ENCODE measurements around the gene KRTAP5-5.
"Not testable (repeated sequence)": the region's sequence is repeated elsewhere in the genome, so short reads cannot be mapped to it uniquely, and the experiment has no call there.

KRTAP5-5 gene

DNA sequence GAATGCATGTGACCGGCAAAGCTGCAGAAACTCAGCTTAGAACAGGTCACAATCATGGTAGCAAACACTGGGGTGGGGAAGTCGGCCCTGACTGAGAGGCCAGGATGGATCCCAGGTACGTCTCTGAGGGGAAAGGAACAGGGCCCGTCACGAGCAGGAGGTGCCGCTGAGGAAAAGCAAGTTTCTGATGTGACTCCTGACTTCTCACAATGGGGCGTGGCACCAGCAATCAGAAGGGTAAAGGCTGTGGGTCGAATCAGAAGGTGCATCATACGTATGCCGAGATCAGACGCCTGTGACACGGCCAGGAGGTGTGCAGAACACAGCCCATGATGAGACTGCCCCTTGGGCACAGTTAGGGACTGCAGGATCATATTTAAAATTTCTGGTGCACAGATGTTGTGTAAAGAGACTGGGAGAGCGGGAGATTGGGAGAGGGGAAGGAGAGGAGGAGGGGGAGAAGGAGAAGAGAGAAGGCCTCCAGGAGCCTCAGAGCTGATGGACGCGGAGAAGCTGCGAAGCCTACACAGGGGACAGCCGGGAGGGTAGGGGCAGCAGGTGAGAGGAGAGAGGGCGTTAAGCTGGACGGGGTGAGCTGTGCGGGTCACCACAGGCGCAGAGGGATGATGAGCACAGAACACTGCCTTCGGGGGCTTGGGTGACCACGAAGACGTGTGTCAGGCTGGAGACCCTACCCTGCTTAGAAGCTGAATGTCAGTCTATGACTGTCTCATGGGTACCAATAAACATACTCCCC lies 30.7 kb downstream of the KRTAP5-5 start:
- DNase-seq, result no peak

DNA sequence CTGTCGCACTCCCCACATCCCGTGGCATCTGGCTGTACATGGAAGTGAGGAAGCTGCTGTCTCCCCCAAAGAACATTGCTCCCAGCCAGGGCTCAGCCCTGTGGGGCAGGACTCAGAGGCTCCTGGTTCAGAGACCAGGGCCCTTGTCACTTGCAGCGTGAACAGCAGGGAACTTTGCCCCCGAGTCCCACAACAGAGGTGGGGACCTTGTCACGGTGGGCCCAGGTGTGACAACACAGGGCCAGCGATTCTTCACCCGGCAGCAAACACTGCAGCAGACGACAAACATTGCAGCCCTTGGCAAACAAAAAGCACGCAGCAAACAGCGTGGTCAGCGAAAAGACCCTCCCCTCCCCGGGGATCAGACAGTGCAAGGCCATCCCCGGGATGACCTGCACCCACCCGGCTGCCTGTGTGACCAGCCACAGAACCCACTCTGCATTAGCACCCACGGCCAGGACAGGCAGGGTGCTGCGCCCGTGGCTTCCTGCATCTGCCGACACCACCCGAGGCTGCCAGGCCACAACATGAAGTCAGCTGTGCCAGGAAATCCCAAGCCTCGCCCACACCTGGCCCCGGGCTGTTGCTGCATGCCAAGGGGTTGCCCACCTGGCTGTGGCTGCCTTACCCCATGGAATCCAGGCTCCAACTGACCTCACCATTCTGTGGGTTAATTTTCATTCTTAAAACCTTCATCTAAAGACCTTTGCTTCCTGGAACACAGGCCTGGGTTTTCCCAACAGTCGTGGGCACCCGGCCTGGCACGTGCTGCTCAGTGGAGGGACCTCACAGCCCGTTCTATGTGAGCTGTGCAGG lies 32.1 kb downstream of the KRTAP5-5 start:
- DNase-seq, result not testable (repeated sequence)

- not testable (repeated sequence) for DNase-seq
Observed at GRCh38 chr11:1662699-1663283, 33.2 kb downstream of the KRTAP5-5 start.

DNA sequence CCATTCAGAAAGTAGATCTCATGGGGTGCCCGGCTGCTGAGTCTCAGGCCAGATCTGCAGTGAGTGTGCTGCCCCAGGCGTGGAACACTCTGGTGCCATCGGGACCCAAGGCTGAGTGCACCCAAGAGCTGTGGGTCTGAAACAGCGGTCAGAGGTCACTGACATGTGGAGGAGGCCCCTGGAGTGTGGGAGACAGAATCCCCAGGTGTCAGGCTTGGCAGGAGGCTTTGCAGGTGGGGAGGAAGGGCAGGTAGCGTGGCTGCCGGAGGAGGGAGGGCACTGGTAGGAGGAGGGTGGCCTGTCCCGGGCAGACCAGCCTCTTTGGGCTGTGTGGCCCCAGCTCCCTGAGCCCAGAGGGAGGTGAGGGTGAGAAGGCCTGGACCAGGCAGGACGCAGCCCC lies 35.7 kb downstream of the KRTAP5-5 start:
- DNase-seq, result no peak

DNA sequence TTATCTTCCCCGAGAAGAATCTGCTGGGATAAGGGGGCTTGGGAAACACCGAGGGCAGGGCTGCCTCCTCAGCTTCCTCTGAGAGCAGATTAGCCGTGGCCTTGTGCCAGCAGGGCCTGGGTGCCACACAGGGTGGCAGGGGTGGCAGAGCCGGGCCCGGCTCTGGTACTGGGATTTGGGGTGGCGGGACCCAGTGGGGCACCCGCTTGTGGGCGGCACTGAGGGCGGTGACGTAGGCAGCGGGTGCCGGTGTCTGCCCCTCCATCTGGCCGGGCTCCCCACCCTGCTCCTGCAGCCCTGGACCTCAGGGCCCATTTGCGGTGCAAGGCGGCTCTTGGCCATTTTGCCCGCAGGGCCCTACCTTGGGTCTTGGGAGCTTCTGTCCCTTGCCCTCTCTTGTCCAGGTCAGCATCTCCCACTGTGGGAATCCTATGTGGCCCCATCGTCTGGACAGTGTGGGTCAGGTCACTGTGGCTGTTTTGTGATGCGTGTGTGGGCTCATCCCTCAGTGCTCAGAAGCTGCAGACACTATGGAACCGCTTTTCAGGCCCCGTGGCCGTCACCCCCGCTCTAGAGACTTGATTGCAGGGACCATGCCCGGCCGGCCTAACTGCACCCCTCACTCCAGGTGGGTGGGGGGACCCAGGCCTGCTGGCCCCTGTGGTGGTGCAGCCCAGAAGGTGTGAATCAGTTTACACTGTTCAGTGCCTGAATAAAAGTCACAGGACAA lies 37.7 kb downstream of the KRTAP5-5 start:
- DNase-seq, result no peak

DNA sequence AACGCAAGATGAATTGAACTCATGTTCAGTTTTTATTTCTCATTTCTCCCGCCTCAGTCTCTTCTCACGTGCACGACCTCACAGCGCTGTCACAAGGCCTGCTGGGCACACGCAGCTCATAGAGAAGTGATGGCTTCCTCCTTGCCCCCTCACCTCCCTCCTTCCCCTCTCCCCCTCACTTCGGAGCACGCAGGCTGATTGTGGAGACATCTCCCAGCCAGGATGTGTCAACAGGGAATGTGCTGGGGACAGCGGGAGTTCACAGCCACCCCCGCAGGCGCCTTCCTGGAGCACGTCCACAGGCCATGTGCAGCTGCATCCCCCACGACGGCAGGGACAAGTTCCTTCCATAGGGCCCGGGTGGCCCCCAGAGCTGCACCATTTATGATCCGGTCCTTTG lies 38.3 kb downstream of the KRTAP5-5 start:
- no peak for DNase-seq

DNA sequence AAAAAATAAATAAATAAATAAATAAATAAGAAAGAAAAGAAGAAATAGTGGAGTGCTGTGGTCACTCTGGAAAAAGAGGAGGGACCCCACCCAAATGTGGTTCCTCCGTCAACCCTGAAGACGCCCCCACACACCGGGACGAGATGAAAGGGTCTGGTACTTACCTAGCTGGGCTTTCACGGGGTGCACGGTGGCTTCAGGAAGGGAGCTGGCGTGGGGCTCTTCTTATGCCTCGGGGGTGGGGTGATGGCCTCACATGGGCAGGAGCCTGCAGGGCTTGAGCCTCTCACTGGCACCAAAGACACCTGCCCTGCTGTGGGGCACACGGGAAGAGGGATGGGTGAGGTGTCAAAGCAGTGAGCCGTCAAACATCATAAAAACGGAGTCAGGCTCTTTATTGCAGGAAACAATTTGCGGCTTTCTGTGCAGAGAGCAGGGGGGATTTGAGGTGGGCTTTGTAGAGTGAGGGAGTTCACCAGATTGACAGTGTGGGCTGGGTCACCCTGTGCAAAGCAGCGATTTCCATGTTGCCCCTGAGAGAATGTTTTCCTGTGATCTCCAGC lies 39.4 kb downstream of the KRTAP5-5 start:
- no peak for DNase-seq

GRCh38 chr11:1669546-1670218 lies 40.1 kb downstream of the KRTAP5-5 start:
- DNase-seq, result no peak

GRCh38 chr11:1670457-1670856 lies 40.9 kb downstream of the KRTAP5-5 start:
- DNase-seq, result not testable (repeated sequence)

DNA sequence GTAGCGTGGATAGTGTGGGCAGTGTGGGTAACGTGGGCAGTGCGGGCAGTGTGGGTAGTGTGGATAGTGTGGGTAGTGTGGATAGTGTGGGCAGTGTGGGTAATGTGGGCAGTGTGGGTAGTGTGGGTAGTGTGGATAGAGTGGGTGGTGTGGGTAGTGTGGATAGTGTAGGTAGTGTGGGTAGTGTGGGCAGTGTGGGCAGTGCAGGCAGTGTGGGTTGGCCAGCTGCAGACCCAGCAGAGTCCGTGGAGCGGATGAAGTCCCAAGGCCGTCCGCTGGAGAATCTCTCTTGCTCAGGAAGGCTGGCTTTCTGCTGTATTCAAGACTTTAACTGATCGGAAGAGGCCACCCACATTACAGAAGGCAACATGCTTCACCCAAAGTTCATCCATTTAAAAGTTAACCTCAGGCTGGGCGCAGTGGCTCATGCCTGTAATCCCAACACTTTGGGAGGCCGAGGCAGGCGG lies 41.4 kb downstream of the KRTAP5-5 start:
- DNase-seq, result no peak

- no peak for DNase-seq
Observed at GRCh38 chr11:1671658-1672057, 42.1 kb downstream of the KRTAP5-5 start.

DNA sequence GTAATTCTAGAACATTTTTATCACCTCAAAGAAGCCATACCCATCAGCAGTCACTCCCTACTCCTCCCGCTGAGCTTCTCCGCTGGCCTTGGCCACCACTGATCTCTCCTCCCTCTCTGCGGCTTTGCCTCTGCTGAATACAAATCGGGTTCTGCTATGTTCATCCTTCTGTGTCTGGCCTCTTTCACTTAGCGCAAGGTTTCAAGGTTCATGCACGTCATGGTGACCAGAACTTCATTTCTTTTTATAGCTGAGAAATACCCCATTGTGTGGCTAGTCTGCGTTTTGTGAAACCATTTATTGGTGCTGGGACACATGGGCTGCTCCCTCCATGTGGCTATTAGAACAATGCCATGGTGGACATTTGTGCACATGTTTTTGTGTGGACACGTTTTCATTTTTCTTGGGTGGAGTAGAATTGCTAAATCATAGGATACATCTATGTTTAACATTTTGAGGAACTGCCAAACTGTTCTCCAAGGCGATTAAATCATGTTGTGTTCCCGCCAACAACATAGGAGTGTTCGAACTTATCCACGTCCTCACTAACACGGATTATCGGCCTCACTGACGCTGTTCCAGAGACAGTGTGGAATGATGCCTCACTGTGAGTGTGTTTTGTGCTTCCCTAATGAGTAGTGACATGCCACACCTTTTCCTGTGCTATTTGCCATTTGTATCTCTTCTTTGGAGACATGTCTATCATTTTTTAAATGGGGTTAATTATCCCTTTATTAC lies 43.2 kb downstream of the KRTAP5-5 start:
- DNase-seq, result no peak

DNA sequence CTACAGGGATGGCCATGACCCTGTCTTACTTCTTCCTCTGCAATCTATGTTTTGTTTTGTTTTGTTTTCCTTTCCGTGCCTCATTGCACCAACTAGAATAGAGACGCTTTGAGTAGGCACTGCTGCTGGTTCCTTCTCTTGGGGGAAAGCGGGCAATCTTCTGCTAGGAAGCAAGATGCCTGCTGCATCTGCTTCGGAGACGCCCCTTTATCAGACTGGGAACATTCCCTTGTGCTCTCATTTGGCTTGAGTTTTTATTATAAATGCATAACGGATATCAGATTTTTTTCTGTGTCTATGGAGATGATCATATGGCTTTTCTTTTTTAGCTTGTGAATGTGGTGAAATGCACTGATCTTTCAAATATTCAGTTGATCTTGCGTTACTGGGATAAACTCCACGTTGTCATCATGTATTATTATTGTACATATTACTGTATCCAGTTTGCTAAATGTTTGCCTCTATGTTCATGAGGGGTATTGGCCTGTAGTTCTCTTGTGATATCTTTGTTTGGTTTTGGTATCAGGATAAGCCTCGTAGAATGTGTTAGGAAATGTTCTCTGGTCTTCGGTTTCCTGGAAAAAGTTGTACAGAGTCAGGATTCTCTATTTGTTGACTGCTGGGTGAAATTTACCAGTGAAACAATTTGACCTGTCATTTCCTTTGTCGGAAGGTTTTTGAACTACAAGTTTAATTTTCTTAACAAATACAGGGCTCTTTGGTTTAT lies 44.0 kb downstream of the KRTAP5-5 start:
- no peak for DNase-seq

DNA sequence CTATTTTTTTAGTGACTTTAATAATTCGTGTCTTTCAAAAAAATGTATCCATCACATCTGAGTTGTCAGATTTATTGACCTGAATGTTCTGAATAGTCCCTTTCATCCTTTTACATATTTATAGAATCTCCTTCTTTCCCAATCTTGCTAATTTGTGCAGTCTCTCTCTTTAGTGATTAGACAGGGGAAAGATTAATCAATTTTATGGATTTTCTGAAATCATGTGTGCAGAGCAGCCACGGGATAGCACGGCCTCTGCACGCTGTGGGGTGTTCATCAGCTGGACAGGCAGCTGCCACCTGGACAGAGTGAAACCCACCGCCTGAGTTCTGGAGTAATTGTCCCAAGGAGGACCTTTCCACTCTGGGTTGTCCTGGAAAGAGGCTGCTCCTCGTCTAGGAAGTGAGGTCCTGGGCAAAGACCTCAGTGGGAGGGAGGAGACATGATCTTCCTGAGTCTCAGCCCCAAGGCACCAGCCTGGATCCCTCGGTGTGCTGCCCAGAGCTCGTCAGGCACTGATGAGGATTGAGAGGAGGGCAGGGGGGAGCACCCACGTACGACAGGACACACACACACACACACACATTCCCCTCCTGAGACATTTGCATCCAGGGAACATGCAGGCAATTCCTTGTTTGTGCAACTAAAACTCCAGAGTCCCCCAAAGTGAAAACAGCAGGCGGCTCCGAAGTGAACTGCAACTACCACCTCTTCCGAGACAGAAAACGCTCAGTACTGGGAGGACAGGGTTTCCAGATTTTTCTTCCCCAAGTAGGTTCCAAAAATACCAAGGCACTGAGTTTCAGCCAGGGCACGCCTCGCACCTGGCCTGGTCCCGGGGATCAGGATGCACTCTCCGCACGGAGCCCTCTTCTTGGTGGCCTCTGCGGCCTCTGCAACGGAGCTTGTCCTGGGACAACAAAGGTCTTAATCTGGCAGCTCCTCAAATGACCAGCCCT lies 44.9 kb downstream of the KRTAP5-5 start:
- DNase-seq, result no peak

DNA sequence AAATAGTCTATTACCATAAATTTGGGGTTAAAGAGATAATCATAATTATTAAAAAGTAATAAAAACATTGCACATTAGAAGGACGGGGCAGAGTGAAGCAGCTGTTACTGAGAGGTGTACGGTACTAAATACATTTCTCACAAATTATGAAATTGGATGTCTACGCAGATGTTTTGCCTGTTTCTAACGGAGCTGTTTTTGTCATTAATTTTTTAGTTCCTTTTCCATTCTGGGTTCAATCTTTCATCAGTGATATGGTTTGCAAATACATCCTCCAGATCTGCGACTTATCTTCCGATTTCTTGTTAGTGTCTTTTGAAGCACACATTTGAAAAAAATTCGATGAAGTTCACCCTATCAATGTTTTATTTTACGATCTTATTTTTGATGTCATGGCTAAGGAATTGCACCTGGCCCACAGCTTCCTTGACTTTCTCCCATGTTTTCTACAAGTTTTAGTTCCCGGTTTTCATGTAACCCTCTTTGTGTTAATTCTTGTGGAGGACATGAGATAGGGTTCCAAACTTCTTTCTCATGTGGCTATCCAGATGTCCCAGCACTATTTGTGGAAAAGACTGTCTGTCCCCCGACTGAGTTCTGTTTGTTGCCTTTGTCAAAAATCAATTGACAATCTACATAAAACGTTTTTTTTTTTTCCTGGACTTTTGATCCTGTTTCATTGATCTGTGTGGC lies 46.1 kb downstream of the KRTAP5-5 start:
- no peak for DNase-seq

GRCh38 chr11:1676229-1676740 lies 46.7 kb downstream of the KRTAP5-5 start:
- no peak for DNase-seq

- DNase-seq, result no peak
Observed at GRCh38 chr11:1679881-1680280, 50.3 kb downstream of the KRTAP5-5 start.
